NCI-H1930 (cell line): Measurements from ENCODE around the gene DLG1.

Experiments
- DNase-seq, 2 experiments: peaks; one replicate each; lab custom pipeline; 2025; lab: John Stamatoyannopoulos, UW

Gene DLG1

GRCh38 chr3:196998966-196999760 is 299.2 kb downstream of the DLG1 start:
- no peak for DNase-seq

- DNase-seq, result no peak
These were observed 301.1 kb downstream of the DLG1 start for GRCh38 chr3:196997311-196997710.

- DNase-seq, result no peak
These were observed 301.8 kb downstream of the DLG1 start for GRCh38 chr3:196996454-196997265.

GRCh38 chr3:196995646-196996355 is 302.6 kb downstream of the DLG1 start:
- DNase-seq, result no peak

GRCh38 chr3:196995027-196995426 is 303.4 kb downstream of the DLG1 start:
- no peak for DNase-seq

GRCh38 chr3:196994056-196994455 is 304.4 kb downstream of the DLG1 start:
- no peak for DNase-seq
